ENCODE results near the gene PLAAT2. TPM values are rescaled to one million over a fixed set of nuclear protein-coding genes. Genes with fewer than 3 reads are reported as not detected.
"Not testable (repeated sequence)": the region's sequence is repeated elsewhere in the genome, so short reads cannot be mapped to it uniquely, and the experiment has no call there.

The PLAAT2 gene
- total RNA-seq, 1 experiment from 2014 or later, result not detected

GRCh38 chr11:63530021-63530420 is 33.2 kb downstream of the PLAAT2 start:
- Histone ChIP-seq H3K4me1 (ENCODE audit: insufficient read depth, low read length, poor library complexity, severe bottlenecking) (no peaks in the 10 kb centered on the region), H3K4me3 (ENCODE audit: low read depth, low read length, poor library complexity, severe bottlenecking) (no peak overlapping the region), H3K27me3 (replicated peaks; ENCODE audit: insufficient read depth, low read depth, low read length, poor library complexity) (no peaks in the 10 kb centered on the region), H3K27ac (ENCODE audit: low read depth, low read length, poor library complexity, severe bottlenecking) (no peak overlapping the region), H3K36me3 (ENCODE audit: insufficient read depth, low read length, poor library complexity, severe bottlenecking) (no peaks in the 10 kb centered on the region), H3K9me3 (ENCODE audit: low read depth, low read length, poor library complexity, severe bottlenecking) (no peaks in the 10 kb centered on the region)
- no TSS peak for BruUV-seq (replicated peaks)
- TF ChIP-seq EZH2 (IDR thresholded peaks at IDR 0.05; ENCODE audit: borderline replicate concordance, low read depth, low read length, poor library complexity, severe bottlenecking) (no peak), CTCF (conservative IDR thresholded peaks at IDR 0.05; ENCODE audit: low read depth, low read length) (no peak)
- no peak for DNase-seq (ENCODE audit: low spot score)
- ChIA-PET CTCF (no interaction called here), POLR2A (ENCODE audit: low non-redundant PET) (no interaction called here)
- intact Hi-C loops (cut with micrococcal nuclease; ENCODE audit: unreplicated experiment), result no loop called here

- H3K27me3 ChIP-seq (replicated peaks; ENCODE audit: insufficient read depth, low read depth, low read length, poor library complexity); H3K27ac ChIP-seq (ENCODE audit: low read depth, low read length, poor library complexity, severe bottlenecking); POLR2A ChIA-PET (ENCODE audit: low non-redundant PET); H3K9me3 ChIP-seq (ENCODE audit: low read depth, low read length, poor library complexity, severe bottlenecking); intact Hi-C loops (cut with micrococcal nuclease; ENCODE audit: unreplicated experiment); BruUV-seq (replicated peaks); H3K4me3 ChIP-seq (ENCODE audit: low read depth, low read length, poor library complexity, severe bottlenecking); DNase-seq (ENCODE audit: low spot score); H3K36me3 ChIP-seq (ENCODE audit: insufficient read depth, low read length, poor library complexity, severe bottlenecking); CTCF ChIA-PET; H3K4me1 ChIP-seq (ENCODE audit: insufficient read depth, low read length, poor library complexity, severe bottlenecking): not testable (repeated sequence)
Observed at GRCh38 chr11:63529373-63529772, 33.8 kb downstream of the PLAAT2 start.

GRCh38 chr11:63528729-63529278 is 34.4 kb downstream of the PLAAT2 start:
- H3K27ac ChIP-seq (ENCODE audit: low read depth, low read length, poor library complexity, severe bottlenecking); CTCF ChIA-PET; H3K27me3 ChIP-seq (replicated peaks; ENCODE audit: insufficient read depth, low read depth, low read length, poor library complexity); H3K4me3 ChIP-seq (ENCODE audit: low read depth, low read length, poor library complexity, severe bottlenecking); intact Hi-C loops (cut with micrococcal nuclease; ENCODE audit: unreplicated experiment); H3K4me1 ChIP-seq (ENCODE audit: insufficient read depth, low read length, poor library complexity, severe bottlenecking); DNase-seq (ENCODE audit: low spot score); H3K9me3 ChIP-seq (ENCODE audit: low read depth, low read length, poor library complexity, severe bottlenecking); BruUV-seq (replicated peaks); POLR2A ChIA-PET (ENCODE audit: low non-redundant PET); H3K36me3 ChIP-seq (ENCODE audit: insufficient read depth, low read length, poor library complexity, severe bottlenecking): not testable (repeated sequence)

- H3K4me3 ChIP-seq (ENCODE audit: low read depth, low read length, poor library complexity, severe bottlenecking); H3K36me3 ChIP-seq (ENCODE audit: insufficient read depth, low read length, poor library complexity, severe bottlenecking); POLR2A ChIA-PET (ENCODE audit: low non-redundant PET); H3K4me1 ChIP-seq (ENCODE audit: insufficient read depth, low read length, poor library complexity, severe bottlenecking); CTCF ChIA-PET; BruUV-seq (replicated peaks); H3K9me3 ChIP-seq (ENCODE audit: low read depth, low read length, poor library complexity, severe bottlenecking); DNase-seq (ENCODE audit: low spot score); intact Hi-C loops (cut with micrococcal nuclease; ENCODE audit: unreplicated experiment); H3K27me3 ChIP-seq (replicated peaks; ENCODE audit: insufficient read depth, low read depth, low read length, poor library complexity); H3K27ac ChIP-seq (ENCODE audit: low read depth, low read length, poor library complexity, severe bottlenecking): not testable (repeated sequence)
Observed at GRCh38 chr11:63528156-63528555, 35.0 kb downstream of the PLAAT2 start.

GRCh38 chr11:63527667-63528066 is 35.5 kb downstream of the PLAAT2 start:
- H3K36me3 ChIP-seq (ENCODE audit: insufficient read depth, low read length, poor library complexity, severe bottlenecking), result no peaks in the 10 kb centered on the region
- H3K4me1 ChIP-seq (ENCODE audit: insufficient read depth, low read length, poor library complexity, severe bottlenecking), result no peaks in the 10 kb centered on the region
- H3K4me3 ChIP-seq (ENCODE audit: low read depth, low read length, poor library complexity, severe bottlenecking), result no peak overlapping the region
- TF ChIP-seq CTCF (conservative IDR thresholded peaks at IDR 0.05; ENCODE audit: low read depth, low read length), result no peak
- no peak for TF ChIP-seq EZH2 (IDR thresholded peaks at IDR 0.05; ENCODE audit: borderline replicate concordance, low read depth, low read length, poor library complexity, severe bottlenecking)
- H3K27me3 ChIP-seq (replicated peaks; ENCODE audit: insufficient read depth, low read depth, low read length, poor library complexity), result no peaks in the 10 kb centered on the region
- CTCF ChIA-PET, result no interaction called here
- no peak for DNase-seq (ENCODE audit: low spot score)
- intact Hi-C loops (cut with micrococcal nuclease; ENCODE audit: unreplicated experiment), result no loop called here
- no TSS peak for BruUV-seq (replicated peaks)
- no peaks in the 10 kb centered on the region for H3K9me3 ChIP-seq (ENCODE audit: low read depth, low read length, poor library complexity, severe bottlenecking)
- H3K27ac ChIP-seq (ENCODE audit: low read depth, low read length, poor library complexity, severe bottlenecking), result no peak overlapping the region
- POLR2A ChIA-PET (ENCODE audit: low non-redundant PET), result no interaction called here
